ENCODE measurements around the gene COG3.

GRCh38 chr13:45540864-45541263, 76.1 kb downstream of the COG3 start:
- no peak for TF ChIP-seq CTCF (IDR thresholded peaks at IDR 0.05)
- no peak for TF ChIP-seq POLR2A (IDR thresholded peaks at IDR 0.05)

All from transverse colon (tissue), 3 donors.